Measurements from ENCODE around the gene ZDHHC11.
"Not testable (repeated sequence)": the region's sequence is repeated elsewhere in the genome, so short reads cannot be mapped to it uniquely, and the experiment has no call there.

ZDHHC11 gene

DNA sequence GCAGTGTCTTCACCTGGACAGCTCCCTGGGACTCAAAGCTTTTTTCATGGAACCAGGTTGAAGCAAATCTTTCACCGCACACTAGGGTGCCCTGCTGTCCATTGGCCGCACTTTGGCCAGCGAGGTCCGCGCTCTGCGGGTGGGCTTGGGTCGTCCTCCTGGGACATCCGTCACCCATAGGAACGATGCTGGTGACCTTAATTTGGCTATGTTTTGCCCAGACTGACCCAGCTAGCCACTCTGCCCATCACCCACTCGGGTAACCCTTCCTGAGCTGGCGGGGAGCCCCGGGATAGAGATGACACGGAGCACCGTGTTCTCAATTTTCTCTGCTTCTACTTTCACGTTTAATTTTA lies 92.1 kb downstream of the ZDHHC11 start:
- DNase-seq, result no peak

DNA sequence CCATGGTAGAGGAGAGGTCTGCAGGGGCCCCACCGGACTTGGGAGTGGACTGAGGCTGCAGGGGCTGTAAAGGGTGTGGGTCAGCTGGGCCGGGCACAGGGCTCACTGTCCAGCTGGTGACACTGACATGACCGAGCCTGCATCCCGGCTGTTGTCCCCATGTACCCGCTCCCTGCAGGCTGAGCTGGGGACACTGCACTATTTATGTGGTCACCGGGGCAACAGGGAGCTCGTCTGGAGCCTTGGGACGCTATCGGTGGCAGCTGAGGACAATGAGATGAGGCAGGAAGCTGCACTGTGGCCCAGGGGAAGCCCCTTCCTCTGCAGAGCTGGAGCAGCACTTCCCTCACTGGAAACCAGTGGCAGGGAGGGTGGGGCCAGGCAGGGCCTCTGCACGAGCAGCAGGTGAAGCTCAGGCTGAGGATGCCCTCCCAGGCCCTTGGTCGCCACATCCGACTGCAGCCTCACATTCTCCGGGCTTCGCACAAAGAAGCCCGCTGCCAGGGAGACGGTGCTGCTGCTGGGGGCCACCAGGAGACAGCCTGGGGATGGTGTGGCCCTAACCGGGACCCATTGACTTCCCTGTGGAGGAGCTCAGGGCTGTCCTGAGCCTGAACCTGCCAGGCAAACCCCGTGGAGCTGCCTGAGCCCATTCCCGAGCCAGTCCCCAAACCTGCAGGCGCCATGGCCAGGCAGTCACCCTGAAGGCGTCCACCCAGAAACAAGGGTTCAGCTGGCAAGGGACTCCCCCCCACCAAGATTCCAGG lies 92.7 kb downstream of the ZDHHC11 start:
- no peak for DNase-seq

DNA sequence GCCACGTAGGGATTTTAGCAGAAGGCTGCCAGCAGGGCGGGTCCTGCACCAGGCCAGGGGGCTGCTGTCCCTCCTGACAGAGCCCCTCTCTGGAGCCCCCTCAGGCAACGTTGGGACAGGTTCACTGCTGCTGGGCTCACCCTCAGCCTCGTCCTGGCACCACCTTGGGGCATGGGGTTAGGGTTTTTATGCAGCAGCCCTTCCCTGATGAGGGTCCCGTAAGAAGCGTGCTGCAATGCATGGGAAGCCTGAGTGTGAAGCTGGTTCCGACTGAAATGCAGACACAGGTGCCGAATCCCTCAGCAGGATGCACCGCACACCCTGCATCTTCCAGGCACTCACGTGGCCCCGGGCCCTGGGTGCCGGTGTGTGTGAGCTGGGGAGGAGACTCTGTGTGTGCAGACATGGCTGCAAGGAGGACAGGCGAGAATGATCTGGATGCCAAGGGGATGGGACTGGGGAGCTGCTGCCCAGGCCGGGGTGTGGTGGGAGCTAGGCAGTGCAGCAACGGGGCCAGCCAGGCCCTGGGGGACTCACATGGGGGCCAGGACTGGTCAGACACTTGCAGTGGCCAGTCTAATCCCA lies 93.3 kb downstream of the ZDHHC11 start:
- DNase-seq, result no peak

DNA sequence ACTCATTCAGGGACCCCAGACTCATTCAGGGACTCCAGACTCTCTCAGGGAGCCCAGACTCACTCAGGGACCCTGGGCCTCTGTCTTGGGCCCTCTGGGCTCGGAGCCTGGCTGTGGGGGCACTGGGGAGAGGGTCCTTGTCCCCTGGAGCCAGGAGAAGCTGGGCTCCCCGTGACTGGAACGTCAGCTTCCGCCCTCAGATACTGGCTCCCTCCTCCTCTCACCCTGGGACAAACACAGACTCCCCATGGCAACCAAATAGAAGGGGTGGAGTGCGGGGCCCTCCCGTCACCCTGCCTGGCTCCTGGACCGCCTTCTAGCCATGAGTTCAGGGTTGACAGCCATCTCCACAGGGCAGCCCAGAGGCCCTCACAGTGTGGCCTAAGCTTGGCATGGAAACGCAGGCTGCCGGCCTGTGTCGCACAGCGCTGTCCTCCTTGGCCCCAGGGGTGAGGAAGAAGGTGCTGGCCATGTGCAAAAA lies 93.9 kb downstream of the ZDHHC11 start:
- DNase-seq, result no peak

DNA sequence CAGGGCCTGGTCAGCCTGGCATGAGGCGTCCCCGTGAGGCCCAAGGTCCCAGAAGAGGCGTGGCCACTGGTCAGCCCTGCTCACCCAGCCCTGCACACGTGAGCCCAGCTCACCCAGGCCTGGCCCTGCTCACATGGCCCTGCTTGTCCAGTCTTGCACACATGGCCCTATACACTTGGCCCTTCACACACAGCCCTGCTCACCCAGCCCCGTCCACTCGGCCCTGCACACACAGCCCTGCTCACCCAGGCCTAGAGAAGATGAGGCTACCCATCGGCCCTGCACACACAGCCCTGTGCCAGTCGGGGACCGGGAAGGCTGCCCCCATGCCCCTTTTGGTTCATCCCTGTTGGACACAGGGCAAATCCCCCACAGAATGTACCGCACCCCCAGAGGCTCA lies 94.6 kb downstream of the ZDHHC11 start:
- DNase-seq, result no peak

- DNase-seq, result not testable (repeated sequence)
Observed at GRCh38 chr5:754143-754632, 96.6 kb downstream of the ZDHHC11 start.

GRCh38 chr5:753567-754142 lies 97.1 kb downstream of the ZDHHC11 start:
- DNase-seq, result not testable (repeated sequence)

DNA sequence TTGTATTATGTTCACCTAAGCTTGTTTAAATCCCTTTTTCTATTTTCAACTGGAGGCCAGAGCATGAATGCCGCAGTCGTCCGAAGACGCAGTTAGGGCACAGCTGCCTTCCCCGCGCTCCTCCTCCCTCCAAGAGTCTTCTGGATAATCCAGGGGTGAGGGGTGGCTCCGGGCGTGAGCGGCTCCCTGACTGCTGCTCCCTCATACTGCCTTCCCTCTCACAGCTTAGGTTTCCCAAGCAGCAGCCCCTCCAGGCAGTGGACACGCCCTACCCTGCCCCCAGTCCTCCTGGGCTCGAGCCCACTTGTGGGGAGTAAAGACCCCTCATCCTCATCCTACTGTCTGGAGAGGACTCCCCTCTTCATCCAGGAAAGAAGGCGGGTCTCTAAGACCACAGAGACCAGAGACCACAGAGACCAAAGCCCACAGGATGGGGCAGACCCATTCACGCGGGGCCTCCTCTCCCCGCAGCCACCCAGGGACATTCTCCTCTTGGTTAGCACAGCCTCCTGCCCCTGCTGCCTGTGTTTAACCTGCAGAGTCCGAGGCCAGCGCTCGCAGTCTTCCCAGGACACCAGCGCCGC lies 98.2 kb downstream of the ZDHHC11 start:
- not testable (repeated sequence) for DNase-seq

GRCh38 chr5:751992-752391 lies 98.8 kb downstream of the ZDHHC11 start:
- DNase-seq, result not testable (repeated sequence)

- DNase-seq, result no peak
Observed at GRCh38 chr5:751496-751895, 99.3 kb downstream of the ZDHHC11 start.

DNA sequence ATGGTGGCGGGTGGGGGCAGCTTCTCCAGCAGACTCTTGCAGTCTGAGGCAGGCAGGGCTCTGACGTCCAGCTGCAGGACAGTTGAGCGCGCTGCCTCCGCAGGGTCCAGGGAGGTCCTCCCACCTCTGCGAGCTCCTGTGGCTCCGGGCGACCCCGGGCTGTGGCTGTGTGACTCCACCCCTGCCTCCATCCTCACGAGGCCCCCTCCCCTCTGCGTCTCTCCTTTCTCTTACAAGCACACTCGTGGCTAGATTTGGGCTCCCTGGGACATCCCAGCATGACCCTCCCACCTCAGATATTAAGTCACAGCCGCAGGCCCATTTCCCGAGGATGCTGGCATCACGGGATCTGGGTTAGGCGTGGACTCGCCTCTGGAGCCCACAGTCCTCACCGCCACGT lies 100.6 kb downstream of the ZDHHC11 start:
- not testable (repeated sequence) for DNase-seq

DNA sequence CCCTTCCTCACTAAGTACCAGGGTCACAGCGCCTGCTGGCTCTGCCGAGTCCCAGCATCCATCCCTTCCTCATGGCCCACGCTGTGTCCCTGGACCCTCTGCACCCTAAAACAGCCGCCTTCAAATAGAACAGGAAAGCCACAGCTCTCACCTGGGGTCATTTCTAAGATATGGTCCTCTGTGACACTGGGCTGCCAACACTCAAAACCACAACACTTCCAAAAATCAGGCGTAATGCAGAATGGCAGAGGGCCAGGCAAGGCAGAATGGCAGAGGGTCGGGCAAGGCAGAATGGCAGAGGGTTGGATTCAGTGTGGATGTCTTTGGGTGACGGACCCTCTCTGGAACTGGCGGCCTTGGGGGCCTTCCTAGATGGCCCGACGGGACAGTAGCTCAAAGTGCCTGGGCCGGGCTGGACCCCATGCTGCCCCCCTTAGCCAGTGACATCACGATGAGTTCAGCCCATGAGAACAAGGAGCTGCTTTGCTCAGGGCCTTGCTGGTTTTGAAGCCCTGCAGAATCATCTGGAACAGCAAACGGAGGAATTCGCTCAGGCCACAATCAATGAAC lies 101.6 kb downstream of the ZDHHC11 start:
- DNase-seq, result no peak

- not testable (repeated sequence) for DNase-seq
Observed at GRCh38 chr5:748011-748980, 102.5 kb downstream of the ZDHHC11 start.

- not testable (repeated sequence) for DNase-seq
Observed at GRCh38 chr5:747303-747844, 103.4 kb downstream of the ZDHHC11 start.

DNA sequence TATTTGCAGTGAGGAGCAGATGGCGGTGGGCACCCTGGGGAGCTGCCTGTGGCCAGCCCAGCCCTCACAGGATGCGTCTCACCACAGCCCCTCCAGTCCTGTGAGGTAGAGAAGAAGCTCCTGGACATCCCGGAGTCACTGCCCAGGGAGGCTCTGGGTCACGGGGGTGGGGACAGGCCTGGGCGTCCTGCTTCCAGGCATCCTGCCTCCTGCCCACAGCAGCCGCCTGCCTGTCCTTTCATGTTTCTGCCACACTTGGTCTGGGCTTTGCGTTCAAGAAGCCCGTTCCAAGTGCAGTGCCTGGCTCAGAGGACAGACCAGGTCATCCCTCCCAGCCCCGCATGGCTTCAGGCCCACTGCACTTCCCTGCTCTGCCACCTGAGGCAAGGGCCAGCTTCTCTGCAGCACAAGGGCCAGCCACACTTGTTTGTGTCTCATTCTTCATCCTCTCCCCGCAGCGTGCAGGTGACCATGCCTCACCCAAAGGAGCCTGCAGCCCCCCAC lies 104.5 kb downstream of the ZDHHC11 start:
- no peak for DNase-seq
